Kidney (tissue), 14 donors: ENCODE data around the gene LONP1. TPM values are rescaled to one million over a fixed set of nuclear protein-coding genes. Genes with fewer than 3 reads are reported as not detected.
A peak's percentile ranks its signal among the peaks of the same experiment; 100 is the strongest.
"Not testable (repeated sequence)": the region's sequence is repeated elsewhere in the genome, so short reads cannot be mapped to it uniquely, and the experiment has no call there.

ENCODE experiments used
- DNase-seq, 5 donors: peaks; one replicate each; pipeline ENCODE4 v3.0.0-alpha.2; 2013 to 2020
- FAIRE-seq: peaks from 2 replicates; lab custom pipeline; 2012; peaks lifted over from hg19 to GRCh38; lab: Jason Lieb, UNC
- H3K27ac ChIP-seq, 2 donors: one replicate each; pipeline ENCODE4 v1.7.0; 2013; ENCODE audit warnings: low read depth in 2 of 2, low read length in 2 of 2, inconsistent platforms in 1 of 2
- H3K27me3 ChIP-seq: one replicate; pipeline ENCODE4 v1.7.1; 2013; ENCODE audit warnings: low read length, inconsistent platforms; ENCODE audit not compliant: control insufficient read depth, insufficient read depth
- H3K36me3 ChIP-seq, 3 donors: one replicate each; pipeline versions ENCODE4 v1.7.0 to v1.7.1; 2013; ENCODE audit warnings: low read length in 3 of 3, control low read depth in 1 of 3, inconsistent platforms in 1 of 3; ENCODE audit not compliant: insufficient read depth in 3 of 3, control insufficient read depth in 2 of 3
- H3K4me1 ChIP-seq, 3 donors: one replicate each; pipeline versions ENCODE4 v1.7.0 to v1.7.1; 2013; ENCODE audit warnings: low read length in 3 of 3, inconsistent platforms in 1 of 3, low read depth in 1 of 3; ENCODE audit not compliant: control insufficient read depth in 2 of 3, insufficient read depth in 2 of 3
- H3K4me3 ChIP-seq, 3 donors: one replicate each; pipeline versions ENCODE4 v1.7.0 to v1.8.1; 2013; ENCODE audit warnings: low read length in 3 of 3, control low read depth in 1 of 3, inconsistent platforms in 1 of 3
- H3K9ac ChIP-seq, 3 donors: one replicate each; pipeline versions ENCODE4 v1.7.0 to v1.7.1; 2013; ENCODE audit warnings: low read length in 3 of 3, control low read depth in 1 of 3, inconsistent platforms in 1 of 3
- H3K9me3 ChIP-seq, 3 donors: one replicate each; pipeline versions ENCODE4 v1.7.0 to v1.7.1; 2013; ENCODE audit warnings: low read length in 3 of 3, control low read depth in 1 of 3, inconsistent platforms in 1 of 3; ENCODE audit not compliant: control insufficient read depth in 2 of 3, insufficient read depth in 1 of 3
- intact Hi-C: fragments of 100-400 bp; cut with DNase I; formaldehyde crosslinking; loops from one replicate; pipeline ENCODE4 v1.11.1; 2022
- polyA plus RNA-seq: library from polyadenylated mRNA; stranded (reverse); fragments of 350-450 nt; fragmentation: Illumina TruSeq; extraction: RNeasy Lipid Tissue Mini Kit (QIAGEN cat#74804); gene quantifications from one replicate; pipeline ENCODE4 v1.2.3, GENCODE V29; 2014; ENCODE audit warnings: low read depth, low replicate concordance; ENCODE audit not compliant: insufficient read depth
- total RNA-seq: library from RNA; stranded (reverse); fragmentation: NEBNext Ultra II Directional; extraction: Animal tissue kit (Norgen Biotek cat#: 25700); gene quantifications from one replicate; pipeline ENCODE4 v1.2.1, GENCODE V29; 2021
- TF ChIP-seq, protein P1 (sequence below): IDR thresholded peaks from 3 replicates; pipeline ENCODE4 v1.5.1; 2012; ENCODE audit warnings: mild to moderate bottlenecking, moderate library complexity, borderline replicate concordance; ENCODE audit not compliant: insufficient read depth; ENCODE audit errors: extremely low read depth
- donor health status: control.
- donor health status: control.
- donor health status: control.
- donor health status: control.
- donor health status: control.
- donor health status: DM: yes; HTN: yes; CAD: no.
- donor health status: Normal renal cell carcinoma (clear cell type).

The LONP1 gene
- total and polyA plus RNA-seq, 2 donors from 2014 or later = 67.1 to 71.5 TPM

DNA sequence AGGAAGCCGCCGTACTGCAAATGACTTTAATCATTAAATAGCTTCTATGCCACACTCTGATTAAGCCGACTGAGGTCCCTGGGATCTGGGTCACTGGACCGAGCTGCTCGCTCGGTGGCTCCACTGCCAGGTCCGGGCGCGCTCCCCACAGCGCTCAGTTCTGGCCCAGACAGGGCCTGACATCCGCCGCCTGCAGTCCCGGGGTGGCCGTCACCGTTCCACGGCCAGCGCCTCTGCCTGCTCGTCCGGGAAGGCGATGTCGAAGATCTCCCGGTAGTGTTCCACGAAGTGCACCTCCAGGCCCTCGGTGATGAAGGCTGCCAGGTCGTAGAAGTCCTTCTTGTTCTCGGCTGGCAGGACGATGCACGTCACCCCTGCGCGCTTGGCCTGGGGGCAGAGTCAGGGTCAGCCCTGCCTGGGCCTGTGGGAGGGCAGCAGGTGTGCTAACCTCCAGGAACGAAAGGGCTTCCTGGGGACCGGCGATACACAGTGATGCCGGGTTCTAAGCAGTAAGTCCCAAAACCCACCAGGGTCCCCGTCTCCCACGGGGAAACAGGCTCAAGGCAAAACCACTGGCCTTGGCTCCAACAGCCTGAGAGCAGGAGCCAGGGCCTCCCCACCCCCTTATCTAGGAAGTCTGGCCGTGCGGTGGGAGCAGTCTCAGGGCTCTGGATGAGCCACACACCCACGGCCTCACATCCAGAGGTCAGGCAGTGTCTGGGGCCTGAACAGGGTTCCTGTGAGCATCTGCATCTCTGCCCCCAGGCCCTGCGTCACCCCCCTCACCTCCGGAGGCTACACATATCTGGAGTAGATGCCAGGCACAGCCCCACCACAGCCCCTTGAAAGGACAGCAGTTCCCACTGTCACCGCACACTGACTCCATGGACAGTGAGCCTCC, 27.9 kb downstream of the LONP1 start:
- DNase-seq (peak in 1 of 5 donors; percentile 83), FAIRE-seq (no peak)
- peak overlapping the region in 1 of 3 donors; percentile 83 for H3K4me3 ChIP-seq
- peaks cover 0 to 14% (median 4%) of the 10 kb centered on the region in 3 donors for H3K4me1 ChIP-seq
- no peaks in the 10 kb centered on the region for H3K9me3 ChIP-seq
- H3K27me3 ChIP-seq = no peaks in the 10 kb centered on the region
- intact Hi-C loops = no loop called here
- H3K9ac ChIP-seq = peak overlapping the region in 1 of 3 donors; percentile 86
- peaks cover 2 to 27% (median 9%) of the 10 kb centered on the region in 3 donors for H3K36me3 ChIP-seq
- H3K27ac ChIP-seq = peak overlapping the region in 1 of 2 donors; percentile 32
- TF ChIP-seq, protein P1, sequence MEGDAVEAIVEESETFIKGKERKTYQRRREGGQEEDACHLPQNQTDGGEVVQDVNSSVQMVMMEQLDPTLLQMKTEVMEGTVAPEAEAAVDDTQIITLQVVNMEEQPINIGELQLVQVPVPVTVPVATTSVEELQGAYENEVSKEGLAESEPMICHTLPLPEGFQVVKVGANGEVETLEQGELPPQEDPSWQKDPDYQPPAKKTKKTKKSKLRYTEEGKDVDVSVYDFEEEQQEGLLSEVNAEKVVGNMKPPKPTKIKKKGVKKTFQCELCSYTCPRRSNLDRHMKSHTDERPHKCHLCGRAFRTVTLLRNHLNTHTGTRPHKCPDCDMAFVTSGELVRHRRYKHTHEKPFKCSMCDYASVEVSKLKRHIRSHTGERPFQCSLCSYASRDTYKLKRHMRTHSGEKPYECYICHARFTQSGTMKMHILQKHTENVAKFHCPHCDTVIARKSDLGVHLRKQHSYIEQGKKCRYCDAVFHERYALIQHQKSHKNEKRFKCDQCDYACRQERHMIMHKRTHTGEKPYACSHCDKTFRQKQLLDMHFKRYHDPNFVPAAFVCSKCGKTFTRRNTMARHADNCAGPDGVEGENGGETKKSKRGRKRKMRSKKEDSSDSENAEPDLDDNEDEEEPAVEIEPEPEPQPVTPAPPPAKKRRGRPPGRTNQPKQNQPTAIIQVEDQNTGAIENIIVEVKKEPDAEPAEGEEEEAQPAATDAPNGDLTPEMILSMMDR = no peak

DNA sequence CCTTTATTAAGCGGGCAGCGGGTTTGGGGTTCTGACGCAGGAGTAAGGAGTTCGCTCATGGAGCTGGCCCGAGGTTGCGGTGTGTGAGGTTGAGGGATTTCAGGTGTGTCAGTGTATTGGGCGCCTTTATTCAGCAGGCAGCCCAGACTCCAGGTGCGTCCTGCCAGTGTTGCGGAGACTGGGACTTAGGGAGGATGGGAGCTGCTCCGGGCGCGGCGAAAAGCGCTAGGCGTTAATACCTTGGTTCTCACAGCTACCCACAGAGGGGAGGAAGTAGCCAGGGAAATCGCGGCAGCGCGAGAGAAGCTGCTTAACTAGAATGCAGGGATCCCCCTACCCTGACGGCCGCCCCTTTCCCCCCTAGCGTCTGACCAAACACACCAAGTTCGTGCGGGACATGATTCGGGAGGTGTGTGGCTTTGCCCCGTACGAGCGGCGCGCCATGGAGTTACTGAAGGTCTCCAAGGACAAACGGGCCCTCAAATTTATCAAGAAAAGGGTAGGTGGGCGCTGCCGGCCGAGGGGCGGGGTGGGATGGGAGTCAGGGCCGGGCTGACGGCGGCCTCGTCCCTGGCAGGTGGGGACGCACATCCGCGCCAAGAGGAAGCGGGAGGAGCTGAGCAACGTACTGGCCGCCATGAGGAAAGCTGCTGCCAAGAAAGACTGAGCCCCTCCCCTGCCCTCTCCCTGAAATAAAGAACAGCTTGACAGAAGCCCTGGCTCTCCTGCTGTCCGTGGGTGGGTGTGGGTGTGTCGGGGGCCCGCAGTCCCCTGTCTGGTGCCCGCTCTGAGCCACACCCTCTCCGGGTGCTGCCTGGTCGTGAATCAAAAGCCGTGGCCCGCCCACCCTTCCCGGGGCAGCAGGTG, 28.8 kb downstream of the LONP1 start:
- FAIRE-seq (no peak), DNase-seq (peak in 3 of 5 donors; percentile 34 to 91 (median 66))
- TF ChIP-seq, protein P1 = no peak
- no peaks in the 10 kb centered on the region for H3K27me3 ChIP-seq
- intact Hi-C loops = no loop called here
- peaks cover 2 to 19% (median 9%) of the 10 kb centered on the region in 3 donors for H3K36me3 ChIP-seq
- H3K9me3 ChIP-seq = no peaks in the 10 kb centered on the region
- H3K4me1 ChIP-seq = peaks cover 0 to 14% (median 4%) of the 10 kb centered on the region in 3 donors
- peak overlapping the region; percentile 66 to 71 for H3K27ac ChIP-seq
- peak overlapping the region; percentile 53 to 83 (median 76) for H3K4me3 ChIP-seq
- H3K9ac ChIP-seq = peak overlapping the region; percentile 35 to 86 (median 67)

DNA sequence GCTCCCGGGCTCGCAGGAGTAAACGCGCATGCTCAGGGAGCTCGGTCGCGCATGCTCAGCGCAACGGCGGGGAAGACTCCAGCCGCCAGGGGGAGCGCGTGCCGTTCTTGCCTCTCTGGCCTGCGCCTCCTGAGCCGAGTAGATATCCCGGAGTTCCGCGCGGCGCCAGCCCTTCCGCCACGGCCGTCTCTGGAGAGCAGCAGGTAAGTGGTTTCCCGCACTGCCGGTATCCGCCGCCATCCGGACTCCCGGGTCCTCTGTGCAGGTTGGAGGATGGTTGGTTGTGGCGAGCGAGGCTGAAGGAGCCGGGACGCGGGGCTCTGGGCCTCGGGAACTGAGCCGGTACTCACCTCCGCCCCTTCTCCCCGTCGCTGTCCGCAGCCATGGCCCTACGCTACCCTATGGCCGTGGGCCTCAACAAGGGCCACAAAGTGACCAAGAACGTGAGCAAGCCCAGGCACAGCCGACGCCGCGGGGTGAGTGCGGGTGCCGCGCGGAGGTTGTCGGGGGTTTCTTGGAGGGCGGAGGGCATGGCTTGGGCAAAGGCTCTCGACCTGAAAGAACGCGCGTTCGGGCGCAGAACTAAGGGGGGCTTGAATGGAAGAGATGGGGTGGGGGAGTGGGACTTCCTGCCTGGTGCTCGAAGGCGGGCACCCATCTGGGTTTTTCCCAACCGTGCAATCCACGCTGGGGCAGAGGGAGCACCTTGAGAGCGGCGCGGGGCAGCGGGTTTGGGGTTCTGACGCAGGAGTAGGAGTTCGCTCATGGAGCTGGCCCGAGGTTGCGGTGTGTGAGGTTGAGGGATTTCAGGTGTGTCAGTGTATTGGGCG, 29.6 kb downstream of the LONP1 start, which contains the start of gene RPL36:
TSS of gene RPL36 (plus strand) at position 171 of the 830 bp plus-strand sequence. CDS start at position 384, 213 bp downstream.
- Histone ChIP-seq H3K4me1 (peaks cover 0 to 14% (median 4%) of the 10 kb centered on the region in 3 donors), H3K36me3 (peaks cover 2 to 19% (median 9%) of the 10 kb centered on the region in 3 donors), H3K9me3 (no peaks in the 10 kb centered on the region), H3K27ac (peak within 1 kb of the TSS; percentile 66 to 89), H3K27me3 (no peaks in the 10 kb centered on the region), H3K4me3 (peak within 1 kb of the TSS; percentile 53 to 83 (median 76)), H3K9ac (peak within 1 kb of the TSS; percentile 35 to 86 (median 67))
- TF ChIP-seq, protein P1 = peak; percentile 93
- DNase-seq (peak; percentile 98 to 99 (median 99)), FAIRE-seq (no peak)
- intact Hi-C loops = no loop called here

DNA sequence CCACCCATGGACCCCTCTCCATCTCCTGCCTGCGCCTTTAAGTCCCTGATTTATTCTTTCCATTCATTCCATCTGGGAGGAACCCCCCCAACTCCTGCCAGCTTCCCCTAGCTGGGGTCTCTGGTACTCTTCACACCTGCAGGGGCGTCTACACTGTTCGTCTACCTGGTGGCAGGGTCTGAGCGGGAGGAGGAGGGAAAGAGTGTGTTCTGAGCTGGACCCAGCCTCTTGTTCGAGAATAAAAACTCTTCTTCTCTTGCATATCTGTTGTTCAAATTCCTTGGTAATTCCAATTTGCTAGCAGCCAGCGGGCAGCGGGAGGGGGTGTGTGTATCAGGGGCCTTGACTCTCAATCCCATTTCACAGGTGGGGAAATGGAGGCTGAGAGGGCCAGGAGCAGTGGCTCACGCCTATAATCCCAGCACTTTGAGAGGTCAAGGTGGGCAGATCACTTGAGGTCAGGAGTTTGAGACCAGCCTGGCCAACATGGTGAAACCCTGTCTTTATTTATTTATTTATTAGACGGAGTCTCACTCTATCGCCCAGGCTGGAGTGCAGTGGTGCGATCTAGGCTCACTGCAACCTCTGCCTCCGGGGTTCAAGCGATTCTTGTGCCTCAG, 31.6 kb downstream of the LONP1 start:
- H3K27me3 ChIP-seq, H3K4me3 ChIP-seq, FAIRE-seq, H3K9me3 ChIP-seq, H3K9ac ChIP-seq, intact Hi-C loops, H3K27ac ChIP-seq: not testable (repeated sequence)
- Histone ChIP-seq H3K4me1 (peaks cover 0 to 14% (median 4%) of the 10 kb centered on the region in 3 donors), H3K36me3 (peaks cover 2 to 15% (median 7%) of the 10 kb centered on the region in 3 donors)
- DNase-seq = peak in 1 of 5 donors; percentile 72
